ENCODE results near the gene IQCM.

DNA sequence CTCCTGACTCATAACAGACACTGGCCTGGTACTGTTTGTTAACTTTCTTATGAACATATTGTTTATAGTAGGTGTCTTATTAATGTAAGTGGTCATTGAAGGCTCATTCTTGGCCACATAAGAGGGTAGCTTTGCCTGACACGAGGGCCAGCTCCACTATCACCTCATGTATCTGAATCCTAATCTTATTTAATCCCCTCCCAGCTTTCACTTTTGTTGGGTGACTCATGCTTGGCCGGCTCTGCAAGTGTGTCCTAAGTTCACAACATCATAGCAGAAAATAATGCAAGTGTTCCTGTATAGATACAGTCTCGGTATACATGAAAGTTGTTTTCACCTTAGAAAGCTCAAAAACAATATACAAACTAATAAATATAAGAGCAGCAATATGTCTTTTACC lies 283.8 kb downstream of the IQCM start:
- TF ChIP-seq CTCF (IDR thresholded peaks at IDR 0.05) (no peak), ZBTB43 (CRISPR knock-in tag; IDR thresholded peaks at IDR 0.05) (no peak), E2F1 (CRISPR knock-in tag; IDR thresholded peaks at IDR 0.05) (no peak), RELA (CRISPR knock-in tag; IDR thresholded peaks at IDR 0.05; ENCODE audit: borderline replicate concordance) (no peak), PRDM15 (CRISPR knock-in tag; IDR thresholded peaks at IDR 0.05) (no peak), NFYB (CRISPR knock-in tag; conservative IDR thresholded peaks at IDR 0.05; ENCODE audit: low read depth) (no peak), NR1H2 (CRISPR knock-in tag; IDR thresholded peaks at IDR 0.05) (no peak), CREM (CRISPR knock-in tag; IDR thresholded peaks at IDR 0.05) (no peak), E2F4 (CRISPR knock-in tag; IDR thresholded peaks at IDR 0.05; ENCODE audit: borderline replicate concordance, low read depth) (no peak), CREB1 (CRISPR knock-in tag; IDR thresholded peaks at IDR 0.05) (no peak), ZNF423 (CRISPR knock-in tag; IDR thresholded peaks at IDR 0.05) (no peak), ESRRA (CRISPR knock-in tag; IDR thresholded peaks at IDR 0.05; ENCODE audit: borderline replicate concordance) (no peak)
